Measurements from ENCODE around the gene LGALS3BP.

Gene LGALS3BP

GRCh38 chr17:78991906-78992532, 12.3 kb upstream of the LGALS3BP start:
- H3K27ac ChIP-seq = no peak overlapping the region
- TF ChIP-seq ZFX (IDR thresholded peaks at IDR 0.05) = no peak

- H3K27ac ChIP-seq = no peak overlapping the region
- TF ChIP-seq ZFX (IDR thresholded peaks at IDR 0.05) (no peak), CTCF (conservative IDR thresholded peaks at IDR 0.05) (no peak)
Measured at GRCh38 chr17:78991017-78991738, 11.5 kb upstream of the LGALS3BP start.

- no peak for TF ChIP-seq ZFX (IDR thresholded peaks at IDR 0.05)
- no peak for TF ChIP-seq CTCF (conservative IDR thresholded peaks at IDR 0.05)
- no peak overlapping the region for H3K27ac ChIP-seq
Measured at GRCh38 chr17:78990349-78991016, 10.8 kb upstream of the LGALS3BP start.

GRCh38 chr17:78988152-78988551, 8.4 kb upstream of the LGALS3BP start:
- H3K27ac ChIP-seq = no peak overlapping the region
- TF ChIP-seq CTCF (conservative IDR thresholded peaks at IDR 0.05) (no peak), ZFX (IDR thresholded peaks at IDR 0.05) (no peak)

GRCh38 chr17:78986649-78987328, 7.1 kb upstream of the LGALS3BP start:
- TF ChIP-seq CTCF (conservative IDR thresholded peaks at IDR 0.05) (no peak), ZFX (IDR thresholded peaks at IDR 0.05) (no peak)
- H3K27ac ChIP-seq = peak overlapping the region; percentile 6; the same call in 1 of the 2 replicates

GRCh38 chr17:78986048-78986648, 6.4 kb upstream of the LGALS3BP start:
- TF ChIP-seq CTCF (conservative IDR thresholded peaks at IDR 0.05) (no peak; the same call in 1 of the 2 replicates), ZFX (IDR thresholded peaks at IDR 0.05) (no peak)
- H3K27ac ChIP-seq = no peak overlapping the region; the same call in 1 of the 2 replicates

- TF ChIP-seq ZFX (IDR thresholded peaks at IDR 0.05) = no peak
- no peak for TF ChIP-seq CTCF (conservative IDR thresholded peaks at IDR 0.05)
- H3K27ac ChIP-seq = no peak overlapping the region
Measured at GRCh38 chr17:78985395-78985794, 5.7 kb upstream of the LGALS3BP start.
